ENCODE results near the gene PSIP1.
A peak's percentile ranks its signal among the peaks of the same experiment; 100 is the strongest.
"Not testable (repeated sequence)": the region's sequence is repeated elsewhere in the genome, so short reads cannot be mapped to it uniquely, and the experiment has no call there.

Gene PSIP1

DNA sequence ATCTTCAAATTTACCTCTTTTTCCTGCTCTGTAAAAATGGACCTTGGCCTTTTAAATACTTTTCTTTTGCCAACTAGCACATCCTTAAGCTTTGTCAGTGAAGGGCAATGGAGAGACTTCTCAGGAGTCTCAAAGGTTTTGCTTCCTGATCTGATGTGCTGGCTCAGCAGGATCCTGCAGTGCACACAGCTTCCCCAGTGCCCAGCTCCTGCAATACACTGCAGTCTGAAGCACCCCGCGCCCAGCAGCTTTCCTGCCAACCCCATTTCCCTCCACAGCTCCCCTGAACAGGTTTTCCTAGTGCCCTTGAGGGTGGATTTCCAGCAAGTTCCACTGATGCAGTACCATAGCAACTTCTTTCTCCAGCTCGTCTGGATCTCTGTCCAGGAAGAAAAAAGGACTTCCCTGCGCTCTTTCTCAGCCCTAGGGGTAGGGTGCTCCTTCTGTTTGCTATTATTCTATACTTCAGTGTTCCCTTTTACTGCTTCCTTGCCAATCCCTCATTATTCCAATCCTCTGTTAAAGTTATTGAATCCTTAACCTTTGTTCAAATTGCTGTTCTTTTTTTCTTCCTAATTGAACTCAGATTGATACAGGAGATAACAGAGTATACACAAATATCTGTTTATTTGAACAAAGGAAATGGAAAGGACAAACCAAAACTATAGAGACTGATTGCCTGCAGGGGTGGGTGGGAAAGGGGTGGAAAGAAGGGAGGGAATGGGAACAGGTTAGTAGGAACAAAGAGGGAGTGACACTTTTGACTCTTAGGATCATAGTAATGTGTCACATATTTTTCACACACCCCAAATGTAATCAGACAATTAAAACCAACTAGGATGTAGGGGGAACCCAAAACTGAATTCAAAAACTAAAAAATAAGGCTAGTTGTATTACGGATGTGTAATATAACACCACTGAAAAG lies 79.6 kb downstream of the PSIP1 start:
- no peak for DNase-seq (ENCODE audit: low spot score)

DNA sequence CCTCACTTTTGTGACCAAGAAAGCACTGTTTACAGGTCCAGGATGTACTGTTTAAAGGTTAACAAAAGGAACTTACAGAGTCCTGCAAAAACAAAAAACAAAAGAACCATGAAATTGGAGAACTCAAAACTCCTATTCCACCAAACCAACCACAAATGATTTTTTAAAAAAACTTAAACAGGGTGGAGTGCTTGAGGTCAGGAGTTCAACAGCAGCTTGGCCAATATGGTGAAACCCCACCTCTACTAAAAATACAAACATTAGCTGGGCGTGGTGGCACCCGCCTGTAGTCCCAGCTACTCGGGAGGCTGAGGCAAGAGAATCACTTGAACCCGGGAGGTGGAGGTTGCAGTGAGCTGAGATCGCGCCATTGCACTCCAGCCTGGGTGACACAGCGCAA lies 83.1 kb downstream of the PSIP1 start:
- DNase-seq (ENCODE audit: low spot score) = not testable (repeated sequence)

DNA sequence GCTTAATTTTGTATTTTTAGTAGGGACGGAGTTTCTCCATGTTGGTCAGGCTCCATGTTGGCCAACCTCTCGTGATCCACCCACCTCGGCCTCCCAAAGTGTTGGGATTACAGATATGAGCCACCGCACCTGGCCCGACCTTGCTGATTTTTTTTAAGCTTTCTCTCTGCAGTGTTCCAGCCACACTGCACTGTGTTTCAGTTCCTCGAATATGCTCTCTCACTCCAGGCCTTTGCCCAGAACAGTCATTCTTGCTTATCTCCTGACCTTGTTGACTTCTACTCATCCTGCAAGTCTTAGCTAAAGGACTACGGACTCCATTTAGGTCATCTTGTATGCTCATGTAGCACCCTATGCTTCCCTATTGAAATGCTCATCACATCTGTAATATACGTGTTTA lies 84.8 kb downstream of the PSIP1 start:
- no peak for DNase-seq (ENCODE audit: low spot score)

DNA sequence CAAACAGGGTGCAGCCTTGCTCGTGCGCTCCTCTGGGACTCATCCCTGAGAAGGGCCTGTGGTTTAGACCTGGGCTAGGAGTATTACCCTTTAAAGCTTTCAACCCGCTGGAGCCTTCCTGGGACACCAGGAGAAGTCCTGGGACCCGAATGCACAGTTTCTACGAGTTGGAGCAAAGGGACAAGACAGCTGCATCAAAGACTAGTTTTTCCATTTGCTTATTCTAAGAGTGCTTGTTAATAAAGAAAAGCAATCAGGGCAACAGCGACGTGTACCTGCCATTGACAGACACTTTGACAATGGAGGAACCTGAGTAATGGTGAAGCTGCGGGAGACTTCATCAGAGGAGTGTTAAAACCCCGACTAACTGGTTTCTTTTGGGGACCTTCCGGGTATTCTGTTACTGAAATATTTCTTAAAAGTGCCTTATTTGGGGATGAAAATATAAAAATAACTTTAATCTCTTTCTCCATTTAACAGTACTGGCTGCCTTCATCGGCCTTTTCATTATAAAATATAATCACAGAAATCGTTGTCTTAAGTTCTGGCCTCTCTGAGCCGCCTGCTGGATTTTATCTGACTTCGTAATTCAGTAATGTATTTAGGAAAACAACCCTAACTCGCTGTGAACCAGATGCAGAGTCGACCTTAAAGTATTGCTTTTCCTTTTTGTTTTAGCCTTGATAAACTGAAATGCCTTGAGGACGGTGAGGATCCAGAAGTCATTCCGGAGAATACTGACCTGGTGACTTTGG lies 87.4 kb downstream of the PSIP1 start:
- DNase-seq (ENCODE audit: low spot score) = peak; percentile 9

DNA sequence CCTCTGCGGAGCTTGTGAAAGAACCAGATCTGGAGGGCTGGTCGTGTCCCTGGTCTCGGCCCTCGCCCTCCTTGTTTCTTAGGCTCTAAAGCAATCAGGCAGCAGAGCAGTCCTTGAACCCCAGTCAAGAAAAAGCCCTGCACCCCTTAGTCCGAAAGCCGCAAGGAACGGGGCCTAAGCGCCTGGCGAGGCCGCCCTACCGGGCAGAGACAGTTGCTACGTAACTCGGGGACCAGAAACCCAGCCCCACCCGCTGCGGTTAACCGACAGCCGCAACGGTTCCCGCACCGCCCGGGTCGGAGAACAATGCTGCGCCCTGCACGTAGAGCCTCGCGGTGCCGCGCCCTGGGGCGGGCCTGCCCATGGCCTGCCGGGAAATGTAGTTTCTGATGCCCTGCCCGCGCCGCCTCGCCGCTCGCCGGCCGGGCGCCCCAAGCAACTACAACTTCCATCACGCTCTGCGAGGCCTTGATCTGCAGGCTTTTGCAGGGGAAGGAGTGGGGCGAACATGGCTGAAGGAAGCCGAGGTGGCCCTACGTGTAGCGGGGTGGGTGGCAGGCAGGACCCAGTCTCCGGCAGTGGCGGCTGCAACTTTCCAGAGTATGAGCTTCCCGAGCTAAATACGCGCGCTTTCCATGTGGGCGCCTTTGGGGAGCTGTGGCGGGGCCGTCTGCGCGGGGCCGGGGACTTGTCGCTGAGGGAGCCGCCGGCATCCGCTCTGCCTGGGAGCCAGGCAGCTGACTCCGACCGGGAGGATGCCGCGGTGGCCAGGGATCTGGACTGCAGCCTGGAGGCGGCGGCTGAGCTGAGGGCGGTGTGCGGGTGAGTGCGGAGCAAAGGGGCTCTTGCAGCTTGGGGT lies 88.2 kb downstream of the PSIP1 start, which contains the start of gene SNAPC3:
SNAPC3 (plus strand) TSS at position 505 of the 859 bp plus-strand sequence; CDS start at position 509, 4 bp downstream.
- peak; percentile 96 for DNase-seq (ENCODE audit: low spot score)

DNA sequence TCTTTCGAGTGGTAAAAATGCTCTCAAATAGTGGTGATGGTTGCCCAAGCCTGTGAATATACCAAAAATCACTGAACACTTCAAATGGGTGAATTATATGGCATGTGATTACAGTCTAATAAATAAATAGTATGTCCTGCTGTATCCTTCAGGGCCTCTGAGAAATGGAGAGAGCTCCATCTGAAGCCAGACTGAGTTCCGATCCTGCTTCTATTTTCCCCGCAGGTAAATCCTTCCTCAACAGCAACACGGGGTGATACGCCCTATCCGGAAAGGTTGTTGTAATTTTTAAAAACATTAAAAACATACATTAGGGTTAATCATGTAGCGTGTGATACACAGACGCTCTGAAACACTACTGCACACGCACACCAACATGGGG lies 88.8 kb downstream of the PSIP1 start:
- DNase-seq (ENCODE audit: low spot score) = no peak

DNA sequence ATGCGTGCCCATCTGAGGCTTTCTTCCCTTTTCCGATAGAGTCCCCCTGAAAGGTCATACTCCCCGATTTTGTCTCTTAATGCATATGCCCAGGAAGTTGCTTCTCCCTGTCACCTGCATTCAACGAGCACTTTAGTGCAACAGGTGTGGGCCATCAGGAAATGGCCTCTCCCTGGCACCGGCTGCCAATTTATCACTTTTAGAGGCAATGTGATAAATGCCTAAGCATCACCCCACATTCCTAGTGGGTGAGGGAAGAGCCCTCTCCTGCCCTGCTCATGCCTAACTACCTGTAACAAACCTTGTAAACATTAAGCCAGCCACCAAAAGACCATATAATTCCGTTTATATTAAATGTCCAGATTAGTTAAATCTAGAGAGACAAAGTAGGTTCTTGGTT lies 89.2 kb downstream of the PSIP1 start:
- no peak for DNase-seq (ENCODE audit: low spot score)

DNA sequence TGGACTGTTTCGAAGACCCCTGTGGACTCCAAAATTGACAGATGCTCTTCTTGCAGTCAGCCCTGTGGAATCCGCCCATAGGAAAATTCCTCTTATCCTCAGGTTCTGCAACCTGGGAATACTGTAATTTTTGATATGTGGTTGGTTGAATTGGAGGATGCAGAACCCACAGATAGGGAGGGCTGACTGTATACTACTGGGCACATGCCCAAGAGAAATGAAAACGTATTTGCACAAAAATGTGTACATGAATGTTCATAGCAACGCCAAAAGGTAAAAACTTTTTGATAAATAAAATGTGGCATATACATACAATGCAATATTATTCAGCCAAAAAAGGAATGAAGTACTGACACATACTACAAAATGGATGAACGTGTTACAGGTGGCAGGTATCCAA lies 90.0 kb downstream of the PSIP1 start:
- DNase-seq (ENCODE audit: low spot score) = no peak

DNA sequence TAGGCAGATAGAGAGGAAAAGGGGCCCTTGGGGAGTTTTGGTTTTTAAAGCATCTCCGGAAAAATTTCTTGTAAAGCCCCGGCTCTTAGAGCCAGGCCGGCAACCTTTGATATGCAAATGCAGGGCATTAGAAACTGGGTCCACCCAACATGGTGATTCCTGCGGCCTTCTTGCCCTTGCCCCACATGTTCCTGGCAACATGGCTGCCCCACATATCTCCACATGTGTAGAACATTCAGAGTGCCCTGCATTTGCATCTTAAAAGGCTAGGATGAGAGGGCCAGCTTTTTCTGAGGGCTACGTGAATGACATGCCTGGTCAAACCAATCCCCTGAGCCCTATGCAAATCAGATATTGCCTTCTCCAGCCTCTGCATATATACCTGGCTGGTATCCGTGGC lies 93.1 kb downstream of the PSIP1 start:
- DNase-seq (ENCODE audit: low spot score) = no peak

DNA sequence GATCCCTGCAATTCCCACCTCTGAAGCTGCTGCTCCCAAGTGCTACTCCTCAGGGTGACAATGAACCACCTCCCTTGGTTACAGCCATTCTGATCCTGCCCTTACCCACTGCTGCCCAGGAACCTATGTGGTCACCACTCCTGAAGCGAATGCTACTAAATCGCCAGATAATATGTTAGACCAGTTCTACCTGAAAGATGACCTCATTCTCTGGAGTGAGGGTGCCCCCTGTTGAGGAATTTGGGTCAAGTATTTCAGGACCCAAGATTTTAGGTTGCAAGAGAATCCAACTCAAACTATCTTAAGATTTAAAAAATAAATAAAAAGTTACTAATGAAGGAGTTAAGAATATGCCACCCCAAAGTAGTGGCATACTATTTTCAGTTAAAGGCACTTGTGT lies 93.9 kb downstream of the PSIP1 start:
- peak; percentile 45 for DNase-seq (ENCODE audit: low spot score)
